ENCODE data around the gene RNU6-8. TPM values are rescaled to one million over a fixed set of nuclear protein-coding genes. Genes with fewer than 3 reads are reported as not detected.

The RNU6-8 gene
- total RNA-seq, 2 donors from 2014 or later: not detected

DNA sequence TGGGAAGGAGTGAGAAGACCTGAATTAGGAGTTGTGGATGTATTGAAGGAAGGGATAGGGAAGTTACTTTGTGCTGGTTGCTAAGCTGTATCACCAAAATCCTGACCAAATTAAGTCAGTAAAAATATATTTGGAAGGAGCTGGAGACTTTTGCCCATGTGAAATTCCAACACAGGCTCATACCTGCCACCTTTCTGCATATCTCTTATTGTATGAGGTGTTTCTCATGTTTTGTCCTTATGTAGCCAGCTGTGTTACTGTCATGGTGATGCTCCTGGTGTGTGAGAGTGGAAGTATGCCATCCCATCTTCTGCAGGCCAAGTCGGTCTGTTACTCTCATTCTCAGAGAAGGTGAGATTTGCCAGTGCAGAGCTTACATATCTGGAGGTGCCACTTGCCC is 29.4 kb upstream of the RNU6-8 start:
- TF ChIP-seq, protein P1, sequence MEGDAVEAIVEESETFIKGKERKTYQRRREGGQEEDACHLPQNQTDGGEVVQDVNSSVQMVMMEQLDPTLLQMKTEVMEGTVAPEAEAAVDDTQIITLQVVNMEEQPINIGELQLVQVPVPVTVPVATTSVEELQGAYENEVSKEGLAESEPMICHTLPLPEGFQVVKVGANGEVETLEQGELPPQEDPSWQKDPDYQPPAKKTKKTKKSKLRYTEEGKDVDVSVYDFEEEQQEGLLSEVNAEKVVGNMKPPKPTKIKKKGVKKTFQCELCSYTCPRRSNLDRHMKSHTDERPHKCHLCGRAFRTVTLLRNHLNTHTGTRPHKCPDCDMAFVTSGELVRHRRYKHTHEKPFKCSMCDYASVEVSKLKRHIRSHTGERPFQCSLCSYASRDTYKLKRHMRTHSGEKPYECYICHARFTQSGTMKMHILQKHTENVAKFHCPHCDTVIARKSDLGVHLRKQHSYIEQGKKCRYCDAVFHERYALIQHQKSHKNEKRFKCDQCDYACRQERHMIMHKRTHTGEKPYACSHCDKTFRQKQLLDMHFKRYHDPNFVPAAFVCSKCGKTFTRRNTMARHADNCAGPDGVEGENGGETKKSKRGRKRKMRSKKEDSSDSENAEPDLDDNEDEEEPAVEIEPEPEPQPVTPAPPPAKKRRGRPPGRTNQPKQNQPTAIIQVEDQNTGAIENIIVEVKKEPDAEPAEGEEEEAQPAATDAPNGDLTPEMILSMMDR (IDR thresholded peaks at IDR 0.05): no peak
- TF ChIP-seq POLR2A (IDR thresholded peaks at IDR 0.05): no peak
- 89 to 100% methylated on average over 1 of the region's 1 CpG for WGBS, 2 donors
- Histone ChIP-seq H3K4me1 (no peaks in the 10 kb centered on the region), H3K27me3 (no peaks in the 10 kb centered on the region), H3K27ac (no peak overlapping the region), H3K36me3 (replicated peaks in 1 of 2; ENCODE audit: insufficient read depth in 1 of 2, low read depth in 2 of 2) (no peaks in the 10 kb centered on the region), H3K9me3 (no peaks in the 10 kb centered on the region), H3K4me3 (no peak overlapping the region)
- DNase-seq (no peak), ATAC-seq (no peak)
- intact Hi-C loops (cut with DNase I): no loop called here

DNA sequence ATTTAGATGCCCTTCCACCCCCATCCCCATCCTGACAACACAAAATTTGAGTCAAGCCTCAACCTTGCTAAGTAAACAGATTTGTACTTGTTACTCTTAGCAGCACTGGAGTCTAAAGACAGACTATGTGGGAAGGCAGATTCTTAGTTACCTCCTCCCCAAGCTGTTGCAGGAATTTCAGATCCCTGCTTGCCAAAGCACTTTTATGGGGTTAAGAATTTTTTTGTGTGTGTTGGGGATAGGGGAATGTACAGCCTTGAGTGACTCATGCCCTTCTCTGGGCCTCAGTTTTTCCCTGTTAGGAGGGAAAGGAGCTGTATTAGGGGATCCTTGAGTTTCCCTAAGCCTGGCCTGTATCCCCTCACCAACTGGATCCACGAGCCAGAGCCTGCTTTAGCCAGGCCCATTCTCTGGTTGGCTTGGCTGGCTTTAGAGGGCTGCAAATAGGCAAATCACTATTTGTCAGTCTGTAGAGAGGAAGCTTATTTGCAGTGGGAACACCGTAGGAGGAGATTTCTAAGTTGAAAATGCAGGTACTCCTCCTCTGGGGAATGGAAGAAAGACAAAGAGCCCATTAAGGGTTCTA is 27.7 kb upstream of the RNU6-8 start:
- no peak for TF ChIP-seq POLR2A (IDR thresholded peaks at IDR 0.05)
- TF ChIP-seq, protein P1 (IDR thresholded peaks at IDR 0.05): no peak
- Histone ChIP-seq H3K36me3 (replicated peaks in 1 of 2; ENCODE audit: insufficient read depth in 1 of 2, low read depth in 2 of 2) (no peaks in the 10 kb centered on the region), H3K4me1 (no peaks in the 10 kb centered on the region), H3K27me3 (no peaks in the 10 kb centered on the region), H3K4me3 (no peak overlapping the region), H3K9me3 (no peaks in the 10 kb centered on the region), H3K27ac (peak overlapping the region in 1 of 4 donors; percentile 41)
- ATAC-seq (no peak), DNase-seq (no peak)
- intact Hi-C loops (cut with DNase I): no loop called here
- WGBS, 2 donors: 88 to 93% methylated on average over 2 of the region's 2 CpGs

DNA sequence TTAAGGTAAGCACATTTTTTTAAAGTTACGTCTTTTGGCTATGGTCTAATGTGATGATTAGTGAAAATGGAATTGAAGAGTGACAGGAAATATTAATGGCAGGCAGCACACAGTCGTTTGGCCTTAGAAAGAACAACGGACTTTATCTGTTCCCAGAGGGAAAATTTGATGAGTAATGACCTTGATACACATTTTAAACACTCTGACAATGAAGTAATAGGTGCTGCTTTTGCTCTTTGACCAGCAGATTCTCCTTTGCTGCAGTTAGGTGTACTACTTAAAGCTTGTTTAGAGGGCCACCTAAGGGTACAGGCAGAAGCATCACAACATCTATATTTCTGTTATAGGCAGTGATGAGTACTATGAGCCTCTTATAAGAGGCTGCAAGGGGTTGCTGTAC is 27.1 kb upstream of the RNU6-8 start:
- ATAC-seq: peak; percentile 47
- H3K9me3 ChIP-seq: no peaks in the 10 kb centered on the region
- intact Hi-C loops (cut with DNase I): no loop called here

DNA sequence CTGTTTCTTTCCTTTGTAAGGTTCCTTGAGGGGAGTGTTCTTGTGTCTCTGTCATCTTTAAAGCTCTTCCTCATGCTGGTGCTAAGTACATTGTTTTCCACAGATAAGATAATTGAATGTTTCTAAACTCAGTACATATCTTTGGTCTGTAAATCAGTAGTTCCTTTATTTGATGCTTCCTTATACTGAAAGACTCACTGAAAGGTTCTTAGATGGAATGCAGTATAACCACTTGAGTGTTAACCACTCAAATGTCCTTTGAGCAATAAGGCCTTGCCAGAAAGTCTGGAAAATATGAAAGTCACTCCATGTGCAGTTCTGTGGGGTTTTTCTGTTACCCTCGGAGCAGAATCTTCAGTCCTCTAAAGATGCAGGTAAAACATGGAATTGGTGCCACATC is 23.0 kb upstream of the RNU6-8 start:
- ATAC-seq (no peak), DNase-seq (no peak)
- Histone ChIP-seq H3K36me3 (replicated peaks in 1 of 2; ENCODE audit: insufficient read depth in 1 of 2, low read depth in 2 of 2) (no peaks in the 10 kb centered on the region), H3K9me3 (no peaks in the 10 kb centered on the region), H3K27me3 (no peaks in the 10 kb centered on the region), H3K27ac (no peak overlapping the region), H3K4me3 (no peak overlapping the region), H3K4me1 (peaks cover 9% of the 10 kb centered on the region)
- no peak for TF ChIP-seq POLR2A (IDR thresholded peaks at IDR 0.05)
- TF ChIP-seq, protein P1 (IDR thresholded peaks at IDR 0.05): no peak
- intact Hi-C loops (cut with DNase I): no loop called here
- WGBS, 2 donors: 85 to 89% methylated on average over 1 of the region's 1 CpG

More for the DNA sequence above, 27.1 kb upstream of the RNU6-8 start:
- H3K27ac ChIP-seq: peak overlapping the region in 1 of 4 donors; percentile 41
- peaks cover 4% of the 10 kb centered on the region for H3K4me1 ChIP-seq
- TF ChIP-seq, protein P1 (IDR thresholded peaks at IDR 0.05): no peak
- TF ChIP-seq POLR2A (IDR thresholded peaks at IDR 0.05): no peak
- no peaks in the 10 kb centered on the region for H3K36me3 ChIP-seq (replicated peaks in 1 of 2; ENCODE audit: insufficient read depth in 1 of 2, low read depth in 2 of 2)
- WGBS, 2 donors: 17 to 24% methylated on average over 3 of the region's 3 CpGs
- no peak for DNase-seq
- H3K27me3 ChIP-seq: no peaks in the 10 kb centered on the region
- H3K4me3 ChIP-seq: no peak overlapping the region

DNA sequence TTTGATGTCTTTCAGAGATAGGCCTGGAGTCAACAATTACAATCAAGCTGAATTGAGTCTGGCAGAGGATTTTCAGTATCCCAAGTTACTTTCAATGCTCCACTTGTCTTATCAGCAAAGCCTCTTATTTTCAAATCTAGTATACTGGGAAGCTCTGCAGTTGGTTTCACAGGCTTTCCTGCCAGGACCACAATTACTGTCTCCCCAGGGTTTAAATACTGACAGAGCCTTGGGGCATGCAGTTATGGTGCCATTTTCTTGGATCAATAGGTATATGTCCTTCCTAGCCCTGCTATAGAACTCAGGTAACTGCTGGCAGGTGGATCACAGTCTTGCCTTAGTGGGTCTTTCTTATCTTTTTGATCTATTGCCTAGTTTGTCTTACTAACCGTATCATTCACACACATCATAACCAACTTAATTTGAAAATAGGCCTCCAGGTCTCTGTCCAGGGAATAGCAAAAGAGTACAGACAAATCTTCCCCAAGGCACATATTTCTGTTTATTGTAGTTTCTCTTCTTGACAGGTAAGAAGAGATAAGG is 22.4 kb upstream of the RNU6-8 start:
- Histone ChIP-seq H3K9me3 (no peaks in the 10 kb centered on the region), H3K4me1 (peaks cover 9% of the 10 kb centered on the region), H3K4me3 (no peak overlapping the region), H3K27me3 (no peaks in the 10 kb centered on the region), H3K27ac (no peak overlapping the region), H3K36me3 (replicated peaks in 1 of 2; ENCODE audit: insufficient read depth in 1 of 2, low read depth in 2 of 2) (no peaks in the 10 kb centered on the region)
- ATAC-seq (no peak), DNase-seq (no peak)
- TF ChIP-seq, protein P1 (IDR thresholded peaks at IDR 0.05): peak in 1 of 7 experiments; percentile 1
- TF ChIP-seq POLR2A (IDR thresholded peaks at IDR 0.05): no peak
- 30 to 73% methylated on average over 1 of the region's 1 CpG for WGBS, 2 donors
- intact Hi-C loops (cut with DNase I): no loop called here
